Omental fat pad (tissue), 4 donors: ENCODE data around the gene NDUFS2. TPM values are rescaled to one million over a fixed set of nuclear protein-coding genes. Genes with fewer than 3 reads are reported as not detected.

Source experiments
- ATAC-seq: fragments of 150-250 bp; one replicate; pipeline ENCODE4 v1.9.1; 2016; ENCODE audit warnings: mild to moderate bottlenecking, moderate library complexity; ENCODE audit not compliant: low FRiP score
- DNase-seq: peaks from one replicate; pipeline ENCODE4 v3.0.0-alpha.2; 2019; ENCODE audit warnings: low spot score
- CTCF ChIP-seq, 3 donors: fragments of 450-650 bp; IDR thresholded peaks; one replicate each; pipeline ENCODE4 v1.5.1; 2016 to 2017; ENCODE audit warnings: antibody characterized with exemption in 3 of 3, mild to moderate bottlenecking in 3 of 3, moderate library complexity in 2 of 3
- total RNA-seq, 4 donors: library from RNA; depleted of rRNA; stranded (reverse); fragments of >200 nt; gene quantifications; one replicate each; pipeline ENCODE4 v1.1.0, GENCODE V29; 2016

Gene NDUFS2
- total RNA-seq, 4 donors from 2014 or later, result 89.4 to 136 (median 122) TPM

GRCh38 chr1:161199506-161200139 lies 2.5 kb upstream of the NDUFS2 start:
- TF ChIP-seq CTCF (IDR thresholded peaks at IDR 0.05), result no peak
- DNase-seq (no peak), ATAC-seq (no peak)

- DNase-seq, result no peak
- TF ChIP-seq CTCF (IDR thresholded peaks at IDR 0.05), result no peak
- no peak for ATAC-seq
Observed at GRCh38 chr1:161200421-161200991, 1.7 kb upstream of the NDUFS2 start.

GRCh38 chr1:161200992-161201835 lies 953 bp upstream of the NDUFS2 start:
- peak; percentile 57 for DNase-seq
- ATAC-seq, result peak; percentile 76
- no peak for TF ChIP-seq CTCF (IDR thresholded peaks at IDR 0.05)

- ATAC-seq, result no peak
- DNase-seq, result no peak
- no peak for TF ChIP-seq CTCF (IDR thresholded peaks at IDR 0.05)
Observed at GRCh38 chr1:161206411-161207140, 4.4 kb downstream of the NDUFS2 start.

- DNase-seq, result no peak
- peak; percentile 13 for ATAC-seq
- TF ChIP-seq CTCF (IDR thresholded peaks at IDR 0.05), result no peak
Observed at GRCh38 chr1:161207173-161207572, 5.0 kb downstream of the NDUFS2 start.

GRCh38 chr1:161209790-161210409 lies 7.7 kb downstream of the NDUFS2 start:
- peak in 1 of 3 donors; percentile 81 for TF ChIP-seq CTCF (IDR thresholded peaks at IDR 0.05)
- peak; percentile 80 for ATAC-seq
- peak; percentile 57 for DNase-seq
